ENCODE data around the gene PITX2.

The PITX2 gene

GRCh38 chr4:110635163-110635865 is 12.4 kb upstream of the PITX2 start:
- no peak for TF ChIP-seq CTCF (IDR thresholded peaks at IDR 0.05)

DNA sequence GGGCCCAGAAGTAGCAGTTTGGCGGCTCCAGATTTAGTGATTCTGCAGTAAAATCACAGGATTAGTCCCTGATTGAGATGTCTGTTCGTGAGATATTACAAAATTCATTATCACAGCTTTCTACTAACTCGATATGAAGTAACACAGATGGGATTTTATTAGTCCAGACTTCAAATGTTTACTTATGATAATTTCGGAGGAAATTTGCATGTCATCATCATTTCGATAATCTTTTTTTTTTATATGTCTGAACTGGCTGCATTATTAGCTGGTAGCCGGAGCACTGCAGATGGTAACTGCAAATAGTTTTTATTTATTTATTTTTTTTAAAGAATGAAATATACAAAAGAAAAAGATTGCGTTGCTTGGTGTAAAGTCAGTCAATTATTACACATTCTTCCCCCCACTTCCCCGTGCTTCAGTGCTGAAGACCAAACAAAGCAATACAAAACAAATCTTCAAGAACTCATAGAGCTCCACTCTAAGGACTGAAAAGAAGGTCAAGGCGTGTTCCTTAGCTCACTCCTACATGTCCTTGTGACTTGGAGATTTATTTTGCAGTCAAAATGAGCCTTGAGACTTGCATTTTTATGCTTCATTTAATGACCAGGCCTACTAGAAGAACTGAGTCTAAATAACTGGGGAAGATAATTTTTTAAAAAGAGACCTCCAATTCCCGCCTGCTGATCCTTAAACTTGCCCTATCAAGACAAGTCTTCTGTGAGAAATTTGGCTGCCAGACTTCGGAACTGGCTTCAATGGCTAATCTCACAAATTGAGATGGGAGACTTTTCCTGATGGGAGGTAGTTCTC is 11.7 kb upstream of the PITX2 start:
- TF ChIP-seq CTCF (IDR thresholded peaks at IDR 0.05): no peak

DNA sequence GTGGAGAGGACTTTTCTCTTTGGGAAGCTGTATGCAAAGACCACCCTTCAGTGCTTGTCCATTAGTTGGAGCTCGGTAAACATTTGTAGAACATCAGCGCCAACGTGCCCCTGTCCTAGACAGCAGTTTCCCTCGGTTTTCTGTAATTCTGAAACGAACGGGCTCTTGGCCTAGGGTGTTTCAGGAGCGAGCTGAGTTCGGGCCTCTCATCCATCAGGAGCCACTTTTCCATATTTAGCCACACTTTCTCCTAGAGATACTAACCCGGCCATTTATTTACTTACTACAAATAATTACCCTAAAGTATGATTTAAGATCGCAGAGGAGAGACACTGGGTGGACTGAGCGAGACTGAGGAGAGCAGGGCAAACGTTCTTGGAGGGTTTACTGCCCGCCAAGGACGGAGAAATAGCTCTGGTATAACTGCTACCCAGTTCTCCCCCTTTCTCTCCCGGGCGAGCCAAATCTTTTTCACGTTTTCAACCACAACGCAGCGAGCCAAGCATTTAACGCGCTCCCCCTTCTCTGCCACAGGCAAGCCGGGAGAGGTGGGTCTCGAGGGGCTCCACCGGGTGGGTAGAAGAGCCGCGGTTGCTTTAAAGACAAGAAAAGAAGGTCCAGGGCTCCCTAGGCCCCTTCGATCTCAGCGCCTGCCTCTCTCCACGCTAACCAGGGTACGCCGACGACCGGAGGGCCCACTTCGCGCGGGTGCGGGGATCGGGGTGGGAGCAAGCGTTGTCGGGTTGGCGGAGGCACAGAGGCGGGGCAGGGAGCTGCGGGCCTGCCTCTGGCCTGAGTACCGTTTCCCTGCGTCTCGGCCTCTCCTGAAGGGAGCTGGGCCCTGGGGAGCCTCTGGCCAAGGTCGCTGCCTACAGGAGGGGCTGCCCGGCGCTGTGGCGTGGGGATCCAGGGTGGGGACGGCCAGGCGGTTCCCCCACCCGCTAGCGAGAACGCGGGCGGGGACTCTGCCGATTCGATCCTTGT is 10.8 kb upstream of the PITX2 start:
- TF ChIP-seq CTCF (IDR thresholded peaks at IDR 0.05): no peak

GRCh38 chr4:110632506-110633357 is 9.9 kb upstream of the PITX2 start:
- no peak for TF ChIP-seq CTCF (IDR thresholded peaks at IDR 0.05)

DNA sequence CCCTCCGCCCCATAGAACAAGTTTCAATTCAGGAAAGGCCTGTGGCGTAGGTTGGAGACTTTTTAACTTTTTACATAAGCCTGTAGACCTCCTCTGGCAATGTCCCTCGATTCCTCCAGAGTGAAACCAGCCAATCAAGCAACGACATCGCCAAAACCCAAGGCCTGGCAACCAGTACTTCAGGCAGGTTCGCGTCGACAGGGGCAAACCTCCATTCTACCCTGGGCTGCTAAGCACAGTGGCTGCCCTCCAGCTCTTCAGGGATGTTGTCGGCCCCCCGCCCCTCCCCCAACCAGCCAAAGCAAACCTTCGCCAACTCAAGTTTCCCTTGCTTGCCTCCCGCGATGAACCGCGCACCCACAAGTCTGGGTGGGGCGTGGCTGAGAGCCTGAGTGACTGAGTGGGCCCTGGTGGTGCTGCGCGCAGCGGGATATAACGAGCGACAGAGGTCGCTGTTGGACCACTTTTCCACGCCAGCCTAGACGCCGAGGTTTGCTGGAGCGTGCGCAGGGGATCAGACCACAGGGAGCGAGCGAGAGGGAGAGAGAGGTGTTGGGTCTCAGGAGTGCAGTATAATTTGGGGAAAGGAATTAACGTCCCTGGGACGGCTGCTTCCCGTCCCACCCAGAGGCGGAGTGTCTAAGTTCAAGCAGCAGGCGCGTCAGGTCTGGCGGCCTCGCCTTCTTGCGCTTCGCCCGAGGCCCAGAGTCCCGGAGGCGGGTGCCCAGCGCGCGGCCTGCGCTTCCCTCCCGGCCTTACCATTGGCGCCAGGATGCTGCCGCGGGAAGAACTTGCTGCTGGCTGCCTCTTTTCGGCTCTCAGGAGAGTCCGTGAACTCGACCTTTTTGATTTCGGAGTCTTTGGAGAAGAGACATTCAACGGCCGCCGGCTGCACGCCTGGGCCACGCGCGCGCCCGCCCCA is 9.0 kb upstream of the PITX2 start:
- TF ChIP-seq CTCF (IDR thresholded peaks at IDR 0.05): peak; percentile 83

DNA sequence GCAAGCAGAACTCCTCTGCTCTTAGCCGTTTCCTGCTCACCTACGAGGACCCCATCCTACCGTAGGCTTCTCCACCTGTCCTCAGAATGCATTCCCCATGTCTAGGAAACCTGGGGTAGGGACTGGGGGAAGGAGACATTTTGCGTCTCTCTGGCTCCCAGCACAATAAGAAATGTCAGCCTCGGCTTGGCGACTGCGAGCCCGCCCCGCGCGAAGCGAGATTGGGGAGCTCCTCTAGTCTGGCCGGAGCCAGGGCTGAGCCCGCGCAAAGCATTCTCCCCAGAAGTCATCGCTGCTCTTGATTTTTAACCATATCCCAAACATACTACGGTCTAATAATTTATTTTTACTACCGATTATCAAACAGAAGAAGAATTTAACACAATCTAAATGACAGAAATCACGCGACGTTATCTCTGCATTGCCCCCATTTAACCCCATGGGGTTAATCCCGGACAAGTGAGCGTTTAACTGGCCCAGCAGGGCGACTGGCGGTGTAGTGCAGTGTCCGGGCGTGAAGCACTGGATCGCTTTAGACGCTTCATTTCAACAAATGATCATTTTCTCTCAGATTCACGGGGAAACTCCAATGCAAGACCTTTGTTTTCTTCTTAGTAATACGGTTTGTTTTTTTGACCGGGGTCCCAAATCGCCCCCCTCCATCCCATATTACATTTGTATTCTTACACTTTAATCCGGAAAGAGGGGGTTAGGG is 8.0 kb upstream of the PITX2 start:
- TF ChIP-seq CTCF (IDR thresholded peaks at IDR 0.05): no peak

Measured in LNCAP (cell line).